ENCODE results near the gene VAT1L. TPM values are rescaled to one million over a fixed set of nuclear protein-coding genes. Genes with fewer than 3 reads are reported as not detected.
A peak's percentile ranks its signal among the peaks of the same experiment; 100 is the strongest.

Gene VAT1L
- total RNA-seq, 1 donor from 2014 or later = 0.23 TPM

DNA sequence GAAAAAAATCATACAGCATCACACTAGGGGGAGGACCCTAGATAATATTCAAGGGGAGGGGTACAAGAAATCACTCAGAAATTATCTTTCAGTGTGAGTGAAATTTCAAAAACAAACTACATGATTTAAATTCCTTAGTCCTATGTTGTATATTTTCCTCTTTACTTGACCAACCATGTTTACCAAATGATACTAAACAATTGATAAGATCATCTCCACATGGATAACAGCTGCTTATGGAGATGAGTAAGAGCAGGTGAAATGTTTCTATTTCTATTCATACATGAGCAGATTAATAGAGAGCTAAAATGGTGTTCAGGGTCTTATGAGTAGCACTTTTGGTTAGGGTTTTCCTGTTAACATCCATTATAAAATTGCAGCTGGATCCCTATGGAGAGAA is 7.3 kb upstream of the VAT1L start:
- ATAC-seq = no peak

DNA sequence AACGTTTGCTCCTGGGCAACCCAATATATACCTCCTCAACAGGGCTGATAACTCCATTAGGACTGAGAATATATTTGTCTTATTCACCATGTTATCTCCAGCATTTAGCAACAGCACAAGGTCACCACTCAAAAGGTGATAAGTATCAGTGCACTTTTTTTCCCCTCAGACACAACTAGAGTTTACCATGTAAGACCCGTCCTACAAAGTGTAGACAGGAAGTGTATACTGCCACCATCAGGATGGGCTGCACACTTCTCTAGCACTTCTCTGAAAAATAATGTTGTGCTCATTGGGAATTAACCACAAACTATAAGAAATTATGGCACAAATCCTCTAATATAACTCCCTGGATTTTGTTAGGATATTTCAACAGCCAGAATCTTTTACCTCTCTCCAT is 5.7 kb upstream of the VAT1L start:
- ATAC-seq (peak; percentile 95), DNase-seq (ENCODE audit: low spot score) (no peak)

More for the DNA sequence above, 7.3 kb upstream of the VAT1L start:
- DNase-seq (ENCODE audit: low spot score) = no peak

DNA sequence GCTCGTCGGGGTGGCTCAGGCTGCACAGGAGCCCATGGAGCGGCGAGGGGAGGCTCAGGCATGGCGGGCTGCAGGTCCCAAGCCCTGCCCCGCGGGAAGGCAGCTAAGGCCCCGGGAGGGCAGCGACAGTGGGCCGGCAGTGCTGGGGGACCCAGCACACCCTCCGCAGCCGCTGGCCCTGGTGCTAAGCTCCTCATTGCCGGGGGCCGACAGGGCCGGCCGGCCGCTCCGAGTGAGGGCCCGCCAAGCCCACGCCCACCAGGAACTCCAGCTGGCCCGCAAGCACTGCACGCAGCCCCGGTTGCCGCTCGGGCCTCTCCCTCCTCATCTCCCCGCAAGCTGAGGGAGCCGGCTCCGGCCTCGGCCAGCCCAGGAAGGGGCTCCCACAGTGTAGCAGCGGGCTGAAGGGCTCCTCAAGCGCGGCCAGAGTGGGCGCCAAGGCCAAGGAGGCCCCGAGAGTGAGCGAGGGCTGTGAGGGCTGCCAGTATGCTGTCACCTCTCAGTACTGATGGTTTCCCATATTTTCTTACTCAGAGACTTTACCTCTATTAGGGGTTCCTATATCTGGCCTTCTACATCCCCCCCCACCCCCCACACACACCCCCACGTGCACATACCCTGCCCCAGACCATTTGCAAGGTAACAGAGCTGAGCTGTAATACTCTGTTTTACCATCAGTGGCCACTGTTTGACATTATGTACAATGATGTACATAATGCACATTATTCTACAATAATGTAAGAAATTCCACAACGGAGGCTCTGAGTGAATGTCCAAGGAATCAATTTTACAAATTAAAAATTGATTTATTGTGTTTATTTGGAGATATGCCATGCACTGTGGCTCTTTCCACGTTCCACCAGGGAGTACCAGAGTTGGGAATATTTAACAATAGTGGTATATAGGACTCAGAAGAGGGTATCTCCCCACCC is 3.7 kb upstream of the VAT1L start:
- no peak for DNase-seq (ENCODE audit: low spot score)
- ATAC-seq = peak; percentile 29

DNA sequence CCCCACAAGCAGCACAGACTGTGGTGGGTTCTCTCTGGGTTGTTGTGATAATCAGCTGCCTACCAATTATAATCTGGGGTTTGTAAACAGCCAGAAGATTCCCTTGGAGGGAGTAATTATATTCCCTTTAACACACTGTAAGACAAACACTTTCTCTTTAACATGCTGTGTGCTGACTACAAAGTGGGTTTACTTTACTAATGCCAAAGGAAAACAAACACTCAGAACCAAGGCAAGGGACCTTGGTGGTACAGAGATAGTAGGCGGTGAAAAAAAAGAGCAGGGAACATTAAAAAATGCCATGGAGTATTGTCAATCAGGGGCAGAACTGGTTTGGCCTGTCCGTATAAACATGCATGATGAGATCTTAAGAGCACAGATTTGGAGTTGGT is 3.0 kb upstream of the VAT1L start:
- DNase-seq (ENCODE audit: low spot score) = no peak
- ATAC-seq = no peak

DNA sequence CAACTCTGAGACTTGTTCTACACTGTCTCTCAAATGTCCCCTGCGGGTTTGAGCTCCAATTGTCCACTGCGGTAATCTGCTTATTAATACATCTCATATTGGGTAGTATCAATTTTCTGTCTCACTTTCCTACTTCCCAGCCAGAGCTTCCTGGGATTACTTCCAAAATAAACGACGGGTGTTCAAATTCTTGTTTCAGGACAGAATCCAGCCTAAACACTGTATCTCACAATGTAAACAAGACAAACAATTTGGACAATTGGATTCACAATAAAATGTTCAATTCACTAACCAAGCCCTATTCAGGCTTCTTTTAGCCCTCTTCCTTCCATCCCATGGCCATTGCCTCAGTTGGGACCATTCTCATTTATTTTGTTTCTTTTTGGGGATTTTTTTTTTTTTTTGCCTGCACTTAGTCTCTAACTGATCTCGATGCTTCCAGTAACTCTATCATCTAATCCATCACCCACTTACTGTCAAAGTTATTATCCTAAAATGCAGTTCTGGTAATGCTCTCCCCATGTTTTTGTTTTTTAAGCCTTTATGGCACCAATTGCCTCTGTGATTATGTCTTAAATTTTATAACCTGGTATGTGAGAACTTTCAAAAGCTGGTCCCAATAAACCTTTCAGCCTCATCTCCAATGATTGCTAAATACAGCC is 2.0 kb upstream of the VAT1L start:
- ATAC-seq (no peak), DNase-seq (ENCODE audit: low spot score) (no peak)

DNA sequence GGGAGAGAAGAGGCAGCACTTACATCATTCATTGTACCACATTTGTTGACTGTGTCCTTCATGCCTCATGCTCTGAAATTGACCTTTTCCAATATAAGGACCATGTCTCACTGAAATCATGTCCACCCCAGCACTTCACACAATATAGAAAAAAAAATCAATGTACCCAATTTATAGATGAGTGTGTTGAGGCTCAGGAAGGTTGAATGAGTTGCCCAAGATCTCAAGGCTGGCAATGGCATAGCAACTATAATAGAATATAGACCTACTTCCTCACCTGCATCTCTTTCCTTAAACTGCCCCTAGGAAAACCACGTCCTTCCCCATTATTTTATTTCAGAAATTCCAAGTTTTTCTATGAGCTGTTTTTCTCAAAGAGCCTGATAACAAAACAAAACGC is 912 bp upstream of the VAT1L start:
- no peak for ATAC-seq
- no peak for DNase-seq (ENCODE audit: low spot score)

DNA sequence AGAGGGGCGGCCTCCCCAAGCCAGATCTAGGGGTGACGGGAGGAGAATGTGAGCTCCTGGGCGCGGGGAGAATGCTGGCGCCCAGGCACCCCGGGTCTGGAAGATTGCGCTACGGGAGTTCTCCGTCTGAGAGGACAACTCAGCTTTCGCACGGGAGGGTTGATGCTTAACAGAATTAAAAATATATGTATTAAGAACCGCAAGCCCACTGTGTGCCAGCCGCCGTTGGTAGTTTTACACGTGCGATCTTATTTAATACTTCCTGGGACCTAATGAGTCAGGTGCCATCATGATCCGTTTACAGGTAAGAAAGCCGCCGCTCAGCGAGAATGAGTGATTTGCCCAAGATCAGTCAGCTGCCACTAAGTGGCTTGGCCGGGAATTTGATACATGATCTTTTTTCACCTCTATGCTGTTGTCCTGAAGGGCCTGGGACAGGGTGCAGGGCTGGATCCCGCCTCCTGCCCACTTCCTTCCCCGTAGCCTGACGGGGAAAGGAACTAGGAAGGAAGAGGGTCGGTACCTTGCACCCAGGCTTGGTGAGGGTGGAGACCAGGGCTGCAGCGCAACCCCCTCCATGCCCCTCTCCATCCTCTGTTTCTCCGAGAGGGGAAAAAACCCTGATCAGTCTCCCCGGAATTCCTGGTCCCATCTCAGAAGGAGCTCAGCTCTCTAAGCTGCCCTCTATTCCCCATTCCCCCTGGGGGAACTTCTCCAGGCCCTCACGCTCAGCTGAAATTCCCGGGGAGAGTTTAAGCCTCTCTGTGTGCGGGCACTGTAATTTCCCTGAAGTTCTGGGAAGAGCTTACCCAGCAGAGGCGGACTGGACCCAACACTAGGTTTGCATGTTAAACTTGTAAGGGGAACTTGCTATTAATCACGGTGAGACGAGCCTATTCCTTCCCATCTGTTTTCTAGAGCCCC is 983 bp downstream of the VAT1L start:
- DNase-seq (ENCODE audit: low spot score) (no peak), ATAC-seq (no peak)

DNA sequence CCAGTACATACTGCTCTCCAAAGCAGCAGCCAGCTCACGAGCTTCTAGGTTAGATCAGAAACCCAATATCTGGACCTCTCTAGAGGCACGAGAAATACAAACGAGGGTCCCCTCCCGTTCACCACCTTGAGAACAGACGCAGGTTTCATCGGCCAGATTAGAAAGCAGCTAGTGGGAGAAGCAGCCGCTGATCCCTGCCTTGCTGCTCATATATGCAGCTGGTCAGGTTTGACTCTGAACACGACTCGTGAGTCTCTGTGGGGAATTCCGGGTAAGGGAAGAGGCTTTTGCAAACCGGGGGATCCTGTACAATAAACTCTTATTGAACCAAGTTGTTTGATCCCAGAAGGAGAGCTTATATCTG is 1.6 kb downstream of the VAT1L start:
- ATAC-seq (no peak), DNase-seq (ENCODE audit: low spot score) (no peak)

DNA sequence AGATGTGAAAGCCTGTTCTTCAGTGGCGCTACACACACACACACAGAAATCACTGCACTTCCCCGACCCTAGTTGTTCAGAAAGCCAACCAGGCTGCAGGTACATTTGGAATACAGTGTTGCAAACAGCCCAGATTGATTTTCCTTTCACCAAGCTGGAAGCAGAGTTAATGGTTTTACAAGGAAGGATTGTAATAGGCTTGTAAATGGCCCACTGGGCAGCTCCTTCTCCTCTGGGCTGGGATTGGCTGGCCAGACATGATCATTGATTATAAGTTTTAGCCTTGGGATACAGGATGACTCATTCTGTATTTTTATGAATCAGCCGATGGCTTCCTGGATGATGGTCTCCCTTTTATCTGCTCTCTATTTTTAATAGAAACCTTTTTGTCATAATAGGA is 2.5 kb downstream of the VAT1L start:
- ATAC-seq (no peak), DNase-seq (ENCODE audit: low spot score) (no peak)

DNA sequence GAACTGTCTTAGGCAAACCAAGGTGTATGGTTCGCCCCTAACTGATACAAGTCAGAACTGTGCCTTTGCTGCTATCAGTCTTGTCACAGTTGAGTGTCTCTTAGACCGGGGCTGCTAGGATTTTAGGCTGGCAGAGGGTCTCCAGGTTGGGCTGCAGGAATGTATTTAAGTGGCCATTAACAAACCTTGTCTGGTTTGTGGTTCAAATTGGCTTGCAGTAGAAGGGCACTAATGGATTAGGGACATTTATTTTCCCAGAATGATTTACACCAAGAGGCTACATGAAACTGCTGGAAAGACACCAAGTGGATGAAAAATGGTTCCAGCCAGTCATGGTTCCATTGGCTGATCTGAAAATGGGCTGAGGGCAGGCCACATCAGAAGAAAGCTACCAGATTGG is 5.1 kb downstream of the VAT1L start:
- DNase-seq (ENCODE audit: low spot score) = no peak
- ATAC-seq = no peak

DNA sequence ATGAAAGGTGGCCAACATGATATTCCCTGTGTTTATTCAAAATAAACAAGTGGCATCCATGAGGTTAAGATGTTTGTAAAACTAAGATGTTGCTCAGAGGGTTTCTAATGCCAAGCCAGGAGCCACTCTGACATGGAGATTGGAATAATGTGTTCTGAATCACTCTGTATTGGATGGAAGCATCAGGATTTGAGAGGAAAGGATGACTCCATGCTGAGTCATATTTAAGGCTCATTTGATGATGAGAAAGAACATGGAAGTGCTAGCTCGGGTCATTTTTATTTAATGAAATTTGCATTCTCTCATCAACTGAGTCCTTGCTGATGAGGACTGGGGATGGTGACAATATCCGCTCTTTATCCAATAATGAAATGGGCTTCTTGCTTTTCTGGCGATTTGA is 6.2 kb downstream of the VAT1L start:
- no peak for ATAC-seq

DNA sequence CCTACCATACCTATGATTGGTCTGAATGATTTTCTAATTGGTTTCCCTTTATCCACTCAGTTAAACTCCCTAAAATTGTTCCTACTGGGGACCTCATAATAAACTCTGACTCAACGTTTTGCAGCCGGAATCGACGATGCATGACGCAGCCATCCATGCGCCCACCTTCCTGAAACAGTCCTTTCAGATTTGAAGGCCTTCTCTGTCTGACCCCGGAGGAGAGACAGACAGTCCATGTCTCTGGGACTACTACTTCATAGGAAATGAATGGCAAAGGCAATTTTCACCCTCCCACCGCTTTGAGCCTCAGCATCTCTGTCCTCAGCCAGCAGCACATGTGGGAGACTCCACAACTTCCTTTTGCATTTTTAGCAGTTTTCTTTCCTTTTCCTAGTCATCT is 13.5 kb downstream of the VAT1L start:
- no peak for ATAC-seq
- DNase-seq (ENCODE audit: low spot score) = no peak

More for the DNA sequence above, 6.2 kb downstream of the VAT1L start:
- DNase-seq (ENCODE audit: low spot score) = no peak

DNA sequence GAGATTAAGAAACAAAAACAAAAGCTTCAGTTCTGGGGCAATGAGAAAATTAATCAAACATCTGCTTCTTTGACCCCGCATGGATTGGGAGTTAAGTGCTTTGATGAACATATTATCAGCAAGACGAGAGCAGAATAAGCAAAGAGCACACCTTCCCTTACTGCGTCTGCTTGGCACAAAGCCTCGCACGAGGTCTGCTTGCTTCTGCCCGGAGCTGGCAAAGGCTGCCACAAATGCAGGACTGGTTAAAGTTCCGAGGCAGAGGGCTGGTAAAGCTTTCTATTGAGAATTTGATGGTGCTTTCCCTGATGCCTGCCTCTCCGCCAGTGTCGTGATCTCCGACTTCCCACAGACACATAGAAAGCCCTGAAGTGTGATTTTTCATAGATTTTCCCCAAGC is 17.0 kb downstream of the VAT1L start:
- no peak for DNase-seq (ENCODE audit: low spot score)
- ATAC-seq = peak; percentile 73

DNA sequence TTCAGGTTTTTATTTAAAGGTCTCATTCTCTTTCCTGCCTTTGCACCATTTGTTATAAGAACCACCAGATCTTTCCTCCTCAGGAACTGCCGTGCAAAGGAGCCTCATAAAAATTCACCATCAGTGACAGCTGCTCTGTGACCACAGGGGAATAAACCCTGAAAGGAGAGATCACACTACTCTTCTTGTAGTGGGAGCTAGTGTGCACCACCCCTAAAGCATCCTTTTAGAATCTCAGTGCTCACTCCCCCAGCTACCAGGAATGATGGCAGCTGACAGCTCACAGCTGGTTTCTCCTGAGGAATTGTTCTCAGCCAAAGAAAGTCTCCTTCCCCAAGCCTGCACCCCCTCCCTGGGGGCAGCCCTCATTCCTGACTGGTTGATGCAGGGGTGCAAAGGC is 18.7 kb downstream of the VAT1L start:
- no peak for DNase-seq (ENCODE audit: low spot score)
- ATAC-seq = no peak

DNA sequence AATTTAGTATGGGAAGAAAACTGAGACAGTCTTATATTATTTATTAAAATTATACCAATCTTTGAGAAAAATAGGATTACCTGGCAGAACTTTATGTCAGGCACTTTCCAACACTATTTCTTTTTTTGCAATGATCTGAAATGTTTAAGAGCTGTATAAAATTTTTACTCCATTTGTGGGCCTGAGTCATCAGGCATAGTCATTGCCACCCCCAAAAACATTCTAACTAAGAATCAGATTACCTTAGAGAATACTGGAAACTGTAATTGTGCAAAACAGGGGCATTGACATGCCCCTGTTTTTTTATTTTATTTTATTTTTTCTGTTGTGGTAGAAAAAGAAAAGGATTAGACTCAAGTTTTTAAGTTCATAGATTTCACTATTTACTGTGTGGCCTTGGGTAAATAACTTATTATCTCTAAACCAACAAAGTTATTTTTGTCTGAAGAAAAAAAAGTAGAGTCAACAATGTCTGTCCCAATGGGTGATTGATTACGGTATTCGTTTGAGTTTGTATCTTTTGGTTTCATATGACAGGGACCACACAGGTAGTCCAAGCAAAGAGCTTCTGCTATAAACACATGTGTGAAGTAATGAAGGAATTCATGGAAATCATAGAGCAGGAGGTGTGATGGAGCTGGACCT is 24.6 kb downstream of the VAT1L start:
- ATAC-seq = no peak
- DNase-seq (ENCODE audit: low spot score) = no peak

DNA sequence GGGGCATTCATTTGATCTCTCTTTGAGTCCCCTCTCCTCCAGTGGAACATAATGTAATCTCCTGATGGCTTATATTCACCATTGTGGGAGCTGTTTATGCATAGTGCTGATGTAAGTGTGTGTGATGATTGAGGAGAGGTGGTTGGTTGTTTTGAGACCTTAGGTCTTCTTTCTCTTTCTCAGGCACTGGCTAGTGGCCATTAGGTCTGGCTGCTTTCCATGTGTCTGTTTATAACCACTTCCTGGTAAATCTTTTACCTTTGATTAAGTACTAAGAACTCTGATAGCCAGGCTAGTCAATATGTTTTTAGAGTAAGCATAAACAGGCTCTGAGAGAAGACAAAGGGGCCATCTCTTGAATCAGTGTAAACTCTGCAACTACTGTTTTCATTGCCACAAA is 27.9 kb downstream of the VAT1L start:
- peak; percentile 51 for DNase-seq (ENCODE audit: low spot score)
- ATAC-seq = peak; percentile 62

DNA sequence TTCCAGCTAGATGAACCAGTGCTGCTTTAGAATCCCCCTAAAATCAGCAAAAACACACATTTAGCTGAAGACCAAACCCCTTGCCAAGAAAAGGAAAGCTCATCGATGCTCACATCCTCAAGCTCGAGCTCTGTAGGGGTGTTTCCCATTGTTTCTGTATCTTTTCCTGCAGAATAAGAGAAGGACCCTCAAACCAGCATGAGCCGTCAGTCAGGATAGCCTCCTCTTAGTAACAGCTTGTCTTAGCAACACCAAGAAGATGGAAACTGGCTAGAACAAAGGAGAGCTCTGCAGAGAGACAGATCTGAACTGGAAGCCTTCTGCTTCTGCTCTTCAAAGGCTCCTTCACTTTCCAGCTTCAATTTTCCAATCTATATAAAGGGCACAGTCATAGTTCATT is 32.0 kb downstream of the VAT1L start:
- DNase-seq (ENCODE audit: low spot score) (no peak), ATAC-seq (no peak)

DNA sequence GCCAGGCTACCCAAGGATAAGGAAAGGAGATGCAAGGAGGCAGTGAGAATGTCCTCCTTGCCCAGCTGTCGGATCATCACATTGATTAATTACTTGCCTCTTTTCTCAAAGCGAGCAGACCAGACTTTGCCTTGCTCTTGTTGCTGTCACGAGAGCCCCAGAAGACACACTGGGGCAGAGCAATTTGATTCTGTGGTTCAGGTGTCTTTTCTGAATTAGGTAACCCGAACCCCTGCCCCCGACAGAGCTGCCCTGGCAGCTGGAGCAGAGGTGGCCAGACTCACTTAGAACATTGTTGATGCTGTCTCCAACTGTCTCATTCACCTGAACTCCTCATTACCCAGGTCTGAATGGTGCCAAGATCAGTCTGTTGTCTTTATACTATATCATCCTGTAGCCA is 34.3 kb downstream of the VAT1L start:
- ATAC-seq = no peak
- no peak for DNase-seq (ENCODE audit: low spot score)

DNA sequence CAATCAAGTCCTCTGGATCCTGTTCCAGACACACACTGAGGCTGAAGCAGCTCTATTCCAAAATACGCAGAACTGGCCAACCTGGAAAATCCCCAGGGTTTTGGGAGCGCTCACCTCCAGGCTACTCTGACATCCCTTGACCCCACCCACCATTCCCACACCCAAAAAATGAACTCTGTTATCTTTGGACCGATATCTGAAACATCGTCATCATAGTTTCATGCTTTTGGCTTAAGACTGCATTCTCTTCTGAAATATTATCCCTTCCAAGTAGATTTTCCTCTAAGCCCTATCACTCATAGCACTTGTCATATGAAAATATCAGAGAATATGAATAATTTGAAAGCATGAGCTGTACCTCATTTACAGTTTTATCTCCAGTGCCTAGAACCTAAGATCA is 34.7 kb downstream of the VAT1L start:
- DNase-seq (ENCODE audit: low spot score) = no peak
- no peak for ATAC-seq

DNA sequence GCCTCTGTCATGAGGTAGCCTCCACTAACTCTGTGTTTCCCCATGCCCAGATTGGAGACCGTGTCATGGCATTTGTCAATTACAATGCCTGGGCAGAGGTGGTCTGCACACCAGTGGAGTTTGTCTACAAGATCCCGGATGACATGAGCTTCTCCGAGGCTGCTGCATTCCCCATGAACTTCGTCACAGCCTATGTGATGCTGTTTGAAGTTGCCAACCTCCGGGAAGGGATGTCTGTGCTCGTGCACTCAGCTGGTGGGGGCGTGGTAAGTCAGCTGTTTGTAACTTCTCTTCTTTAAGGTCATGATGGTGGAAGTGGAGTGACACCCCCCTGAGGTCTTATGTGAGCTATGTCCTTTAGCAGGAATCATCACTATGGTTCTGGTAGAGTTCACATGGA is 36.8 kb downstream of the VAT1L start:
- DNase-seq (ENCODE audit: low spot score) = no peak
- ATAC-seq = no peak

DNA sequence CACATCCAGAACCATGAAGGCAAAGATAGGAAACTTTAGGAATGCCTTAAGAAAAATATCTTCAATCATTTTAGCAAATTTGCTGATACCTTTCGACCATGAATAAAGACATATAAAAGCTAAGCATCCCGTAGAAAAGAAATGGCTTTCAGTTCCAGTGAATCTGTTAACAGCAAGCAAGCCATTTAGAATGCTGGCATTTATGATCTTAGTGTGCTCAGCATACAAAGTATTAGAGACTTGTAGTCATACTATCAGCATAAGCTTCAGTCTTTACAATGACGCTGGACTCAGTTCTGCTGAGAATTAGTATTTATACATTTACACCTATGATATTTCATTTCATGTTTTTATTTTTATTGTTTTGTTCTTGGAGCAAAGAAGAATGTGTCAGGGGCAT is 38.7 kb downstream of the VAT1L start:
- no peak for ATAC-seq
- DNase-seq (ENCODE audit: low spot score) = no peak

Data from left lobe of liver (tissue), 2 donors.